K562 (cell line): ENCODE data around the gene PSMD2. TPM values are rescaled to one million over a fixed set of nuclear protein-coding genes. Genes with fewer than 3 reads are reported as not detected.

Source experiments
- ATAC-seq: fragments of 200-7000 bp; cut with Tn5 transposase; 3 replicates; pipeline ENCODE4 v1.9.1; 2020; ENCODE audit warnings: moderate library complexity
- BruUV-seq: library from RNA; stranded (reverse); fragments of 400-500 nt; replicated peaks from 2 replicates; lab custom pipeline; 2021; lab: Mats Ljungman, UMichigan
- CTCF ChIA-PET: fragments of 300-600 bp; formaldehyde crosslinking; extraction: SDS; loops from one replicate; lab custom pipeline; 2021; ENCODE audit warnings: low intra/inter-chr PET ratio; lab: Yijun Ruan, JAX
- POLR2A ChIA-PET: fragments of 300-600, 350-650 bp; sonication (Branson Sonifier 250); formaldehyde crosslinking; extraction: SDS; loops from one replicate; lab custom pipeline; 2021; ENCODE audit warnings: antibody characterized with exemption, inconsistent platforms; lab: Yijun Ruan, JAX
- DNase-seq, 4 experiments: peaks; one replicate each; pipeline versions ENCODE4 v3.0.0 to v3.0.0-alpha.2; 2011 to 2018; ENCODE audit warnings: low spot score in 3 of 4, mixed read lengths in 3 of 4; ENCODE audit errors: extremely low read depth in 1 of 4
- FAIRE-seq: peaks from 2 replicates; lab custom pipeline; 2011; peaks lifted over from hg19 to GRCh38; lab: Jason Lieb, UNC
- H2AFZ ChIP-seq: 2 replicates; pipeline ENCODE4 v1.6.0; 2011; ENCODE audit warnings: low read depth, low read length, control low read depth, inconsistent platforms
- H3K27ac ChIP-seq: fragments of 200-600 bp; 3 replicates; pipeline ENCODE4 v1.8.0; 2011; ENCODE audit warnings: low read depth, mild to moderate bottlenecking, control low read depth, inconsistent platforms, low read length, moderate library complexity, mixed read lengths; ENCODE audit errors: extremely low read depth
- H3K27me3 ChIP-seq, 2 experiments: fragments of 300-600 bp in 1 of 2; 2 replicates in 1 of 2; 3 replicates in 1 of 2; pipeline versions ENCODE4 v1.6.0 to v1.8.0; 2011; ENCODE audit warnings: inconsistent platforms in 2 of 2, low read length in 2 of 2, mild to moderate bottlenecking in 1 of 2, mixed read lengths in 1 of 2, moderate library complexity in 1 of 2; ENCODE audit not compliant: control insufficient read depth in 2 of 2, insufficient read depth in 2 of 2
- H3K36me3 ChIP-seq: fragments of 300-600 bp; 3 replicates; pipeline ENCODE4 v1.8.0; 2011; ENCODE audit warnings: mild to moderate bottlenecking, low read length, inconsistent platforms; ENCODE audit not compliant: control insufficient read depth, insufficient read depth
- H3K4me1 ChIP-seq, 2 experiments: fragments of 200-600 bp in 1 of 2; replicated peaks in 1 of 2; 2 replicates in 1 of 2; 3 replicates in 1 of 2; pipeline versions ENCODE4 v1.5.1 to v1.8.0; 2011; ENCODE audit warnings: inconsistent platforms in 2 of 2, low read length in 2 of 2, mild to moderate bottlenecking in 1 of 2, mixed read lengths in 1 of 2, moderate library complexity in 1 of 2; ENCODE audit not compliant: control insufficient read depth in 2 of 2, insufficient read depth in 2 of 2
- H3K4me2 ChIP-seq: 2 replicates; pipeline ENCODE4 v1.6.1; 2011; ENCODE audit warnings: low read length, control low read depth, inconsistent platforms, mixed read lengths; ENCODE audit not compliant: insufficient read depth
- H3K4me3 ChIP-seq: fragments of 200-600 bp; sonication (generic), shearing (Covaris generic); 2 replicates; pipeline ENCODE4 v1.5.1; 2016; ENCODE audit warnings: control low read depth, inconsistent platforms
- H3K79me2 ChIP-seq: fragments of 200-600 bp; 3 replicates; pipeline ENCODE4 v1.8.0; 2011; ENCODE audit warnings: low read length, inconsistent platforms; ENCODE audit not compliant: control insufficient read depth, insufficient read depth
- H3K9ac ChIP-seq, 2 experiments: 2 replicates each; pipeline versions ENCODE4 v1.6.0 to v1.6.1; 2011; ENCODE audit warnings: low read depth in 2 of 2, low read length in 2 of 2, control low read depth in 1 of 2, inconsistent platforms in 1 of 2, mild to moderate bottlenecking in 1 of 2, mixed read lengths in 1 of 2; ENCODE audit not compliant: insufficient read depth in 1 of 2
- H3K9me1 ChIP-seq: one replicate; pipeline ENCODE4 v1.6.0; 2011; ENCODE audit warnings: inconsistent platforms, mild to moderate bottlenecking, low read length, moderate library complexity; ENCODE audit not compliant: control insufficient read depth, insufficient read depth
- H3K9me3 ChIP-seq: replicated peaks from 2 replicates; pipeline ENCODE4 v1.5.1; 2011; ENCODE audit warnings: low read depth, low read length, inconsistent platforms; ENCODE audit not compliant: control insufficient read depth, insufficient read depth
- H4K20me1 ChIP-seq: replicated peaks from 2 replicates; pipeline ENCODE4 v1.6.1; 2011; ENCODE audit warnings: low read length, inconsistent platforms, mixed read lengths; ENCODE audit not compliant: control insufficient read depth, insufficient read depth
- KLF1 ChIP-seq: fragments of 450-650 bp; IDR thresholded peaks from 2 replicates; pipeline ENCODE4 v1.6.1; 2016; ENCODE audit warnings: missing genetic modification characterization, missing compliant biosample characterization
- LARP7 ChIP-seq: fragments of 450-650 bp; IDR thresholded peaks from 2 replicates; pipeline ENCODE4 v1.6.1; 2016
- RFX7 ChIP-seq: fragments of 250-450 bp; sonication (Bioruptor Pico); IDR thresholded peaks from 2 replicates; pipeline ENCODE4 v1.5.1; 2021; ENCODE audit warnings: mild to moderate bottlenecking
- TBL1XR1 ChIP-seq, 2 experiments: IDR thresholded peaks; 2 replicates each; pipeline ENCODE4 v1.6.1; 2012; ENCODE audit warnings: improper control_type of control experiment in 2 of 2, low read length in 2 of 2, mild to moderate bottlenecking in 1 of 2
- WGBS: fragments of 100-300 bp; shearing (Covaris generic); methylation state at CpG from one replicate; pipeline ENCODE4 v1.1.6; 2016; ENCODE audit warnings: low coverage, mixed read lengths; ENCODE audit not compliant: insufficient coverage; ENCODE audit errors: missing lambda C conversion rate; 5-methylcytosine and 5-hydroxymethylcytosine counted together
- in situ Hi-C: fragments of 300-500 bp; cut with MboI; formaldehyde crosslinking; loops from 4 replicates; pipeline ENCODE4 v1.15.0; 2018; ENCODE audit warnings: inconsistent platforms, mixed read lengths
- intact Hi-C: fragments of 100-400 bp; cut with micrococcal nuclease; formaldehyde crosslinking; loops from 2 replicates; pipeline ENCODE4 v1.14.2; 2022
- polyA plus RNA-seq, 8 experiments: library from polyadenylated mRNA; depleted of rRNA in 4 of 8; stranded (reverse) in 5 of 8; unstranded in 3 of 8; fragments of >200 nt; fragmentation: Nextera tagmentation in 2 of 8; fragmentation: Illumina TruSeq in 1 of 8; extraction: Ambion mirVana in 2 of 8; extraction: Trizol in 1 of 8; gene quantifications; 2 replicates each; pipeline versions ENCODE4 v1.2.1 to v1.2.3, GENCODE V29; 2011 to 2014; ENCODE audit warnings: inconsistent platforms in 1 of 8, missing spikeins in 1 of 8
- total RNA-seq, 7 experiments: library from RNA; depleted of rRNA in 6 of 7; stranded (reverse); fragments of >200 nt in 6 of 7; fragmentation: Illumina TruSeq in 2 of 7; extraction: Trizol in 2 of 7; gene quantifications; 2 replicates each; pipeline versions ENCODE4 v1.2.1 to v1.2.3, GENCODE V29; 2011 to 2021; ENCODE audit warnings: low replicate concordance in 1 of 7
- TF ChIP-seq, protein P1 (sequence below): sonication (generic); formaldehyde crosslinking; IDR thresholded peaks from 2 replicates; pipeline ENCODE4 v1.9.0; 2022; ENCODE audit warnings: mild to moderate bottlenecking, missing genetic modification reagents

Gene PSMD2
- total and polyA plus RNA-seq, 9 of the 15 experiments (the other 6 are each of a cell fraction or from before 2014, with no cell fraction given) = 152 to 484 (median 295) TPM

DNA sequence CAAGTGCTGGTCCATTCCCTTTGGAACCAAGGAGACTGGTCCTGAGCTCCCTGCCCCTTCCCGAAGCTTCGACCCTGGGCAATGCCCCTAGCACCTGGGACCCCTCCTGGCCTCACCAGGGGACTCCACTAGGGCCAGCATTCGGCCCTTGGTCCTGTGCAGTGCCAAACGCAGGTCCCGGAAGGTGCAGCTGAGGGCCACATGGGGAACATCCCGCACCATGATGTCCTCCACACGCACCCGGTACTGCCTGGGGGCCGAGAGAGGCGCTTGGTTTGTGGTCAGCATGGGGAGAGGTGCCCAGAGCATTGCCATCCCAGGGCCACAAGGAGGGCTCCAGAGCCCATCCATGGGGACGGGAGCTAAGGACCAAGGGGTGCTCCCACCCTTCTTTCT, 54.5 kb downstream of the PSMD2 start:
- CTCF ChIA-PET = no interaction called here
- no peaks in the 10 kb centered on the region for H3K27me3 ChIP-seq
- DNase-seq (no peak), FAIRE-seq (no peak), ATAC-seq (no peak)
- peaks cover 82% of the 10 kb centered on the region; the same call in 2 of the 3 replicates for H3K36me3 ChIP-seq
- H3K4me1 ChIP-seq = peaks cover 29 to 66% of the 10 kb centered on the region in 2 experiments
- POLR2A ChIA-PET = interaction anchor here (0.9 to 1.0 kb wide), 2 partner anchors 8 to 11 kb away, joined by 5 to 6 read pairs; no protein-coding TSS in a partner anchor
- H3K9me3 ChIP-seq = no peaks in the 10 kb centered on the region
- peaks cover 5% of the 10 kb centered on the region for H3K9me1 ChIP-seq
- peak overlapping the region in 1 of 2 experiments; percentile 62; a peak in 2 of 4 replicates for H3K9ac ChIP-seq
- no TSS peak for BruUV-seq
- H4K20me1 ChIP-seq = no peaks in the 10 kb centered on the region
- no peak for TF ChIP-seq RFX7 (CRISPR knock-in tag)
- TF ChIP-seq TBL1XR1 (IDR thresholded peaks at IDR 0.05; ENCODE audit: low read length in 2 of 2) = no peak
- no peak for TF ChIP-seq KLF1 (tag)
- no peak for TF ChIP-seq LARP7
- TF ChIP-seq, protein P1, sequence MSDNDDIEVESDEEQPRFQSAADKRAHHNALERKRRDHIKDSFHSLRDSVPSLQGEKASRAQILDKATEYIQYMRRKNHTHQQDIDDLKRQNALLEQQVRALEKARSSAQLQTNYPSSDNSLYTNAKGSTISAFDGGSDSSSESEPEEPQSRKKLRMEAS (CRISPR knock-in tag) = 0 out of 2 replicates have a peak, but pooled peaks have one; percentile 24
- no peak overlapping the region for H2AFZ ChIP-seq
- no peak overlapping the region for H3K27ac ChIP-seq
- no peaks in the 10 kb centered on the region for H3K79me2 ChIP-seq
- no peak overlapping the region for H3K4me3 ChIP-seq
- WGBS = 91% methylated on average over 8 of the region's 11 CpGs
- intact Hi-C loops (no loop called here), in situ Hi-C loops (no loop called here)
- H3K4me2 ChIP-seq = no peak overlapping the region
